HEK293T (cell line): ENCODE measurements around the gene MAP2K1.

Experiments used
- FOXA1 ChIP-seq: fragments of 450-650 bp; IDR thresholded peaks from 2 replicates; pipeline ENCODE4 v1.6.1; 2016; ENCODE audit warnings: mild to moderate bottlenecking
- FOXK2 ChIP-seq: fragments of 450-650 bp; IDR thresholded peaks from 2 replicates; pipeline ENCODE4 v1.6.1; 2016; ENCODE audit warnings: mild to moderate bottlenecking
- SP1 ChIP-seq: fragments of 450-650 bp; IDR thresholded peaks from 2 replicates; pipeline ENCODE4 v1.6.1; 2017
- TARDBP ChIP-seq: fragments of 450-650 bp; IDR thresholded peaks from 2 replicates; pipeline ENCODE4 v1.6.1; 2016
- ZNF384 ChIP-seq: fragments of 450-650 bp; IDR thresholded peaks from 2 replicates; pipeline ENCODE4 v1.6.1; 2016

- TF ChIP-seq FOXK2, result no peak
- TF ChIP-seq FOXA1, result no peak
- TF ChIP-seq SP1, result no peak
- no peak for TF ChIP-seq ZNF384
- no peak for TF ChIP-seq TARDBP
Observed at GRCh38 chr15:66415360-66415759, 28.6 kb downstream of the MAP2K1 start.
